HG02678 (cell line): ENCODE results near the gene CPT1C.

Experiments used
- ATAC-seq: cut with Tn5 transposase; IDR thresholded peaks from one replicate; pipeline ENCODE4 v1.9.1; 2021; ENCODE audit warnings: mild to moderate bottlenecking, moderate library complexity; ENCODE audit not compliant: unreplicated experiment

Gene CPT1C

DNA sequence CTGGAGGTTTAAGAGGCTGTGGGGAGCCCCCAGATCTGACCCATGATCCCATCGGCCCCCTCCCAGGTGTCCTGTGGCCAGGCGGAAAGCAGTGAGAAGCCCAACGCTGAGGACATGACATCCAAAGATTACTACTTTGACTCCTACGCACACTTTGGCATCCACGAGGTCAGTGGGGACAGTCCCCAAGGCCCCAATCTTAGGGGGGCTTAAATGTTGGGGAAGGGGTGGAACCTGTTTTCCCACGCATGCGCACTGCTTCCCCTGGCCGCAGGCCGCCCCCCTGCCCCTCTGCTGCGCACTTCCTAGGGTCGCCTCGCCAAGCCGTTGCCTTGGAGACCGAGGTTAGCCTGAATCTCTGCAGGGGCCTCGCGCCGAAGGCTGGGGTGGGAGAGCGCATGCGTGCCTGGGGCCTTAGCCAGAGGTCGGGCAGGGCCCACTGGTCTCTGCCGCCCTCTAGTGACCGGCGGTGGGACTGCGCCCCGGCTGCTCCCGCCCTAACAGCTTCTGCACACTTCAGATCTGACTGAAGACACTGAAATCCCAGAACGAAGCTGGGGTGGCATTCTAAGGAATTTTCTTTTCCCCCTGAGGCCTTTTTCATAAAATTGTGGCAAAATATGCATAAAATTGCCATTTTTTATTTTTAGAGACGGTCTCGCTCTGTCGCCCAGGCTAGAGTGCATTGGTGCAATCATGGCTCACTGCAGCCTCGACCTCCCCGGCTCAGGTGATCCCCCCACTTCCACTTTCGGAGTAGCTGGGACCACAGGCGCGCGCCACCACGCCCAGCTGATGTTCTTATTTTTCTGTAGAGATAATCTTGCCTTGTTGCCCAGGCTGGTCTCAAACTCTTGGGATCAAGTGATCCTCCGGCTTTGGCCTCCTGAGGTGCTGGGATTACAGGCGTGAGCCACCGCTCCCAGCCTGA lies 10.2 kb upstream of the CPT1C start:
- ATAC-seq = no peak

DNA sequence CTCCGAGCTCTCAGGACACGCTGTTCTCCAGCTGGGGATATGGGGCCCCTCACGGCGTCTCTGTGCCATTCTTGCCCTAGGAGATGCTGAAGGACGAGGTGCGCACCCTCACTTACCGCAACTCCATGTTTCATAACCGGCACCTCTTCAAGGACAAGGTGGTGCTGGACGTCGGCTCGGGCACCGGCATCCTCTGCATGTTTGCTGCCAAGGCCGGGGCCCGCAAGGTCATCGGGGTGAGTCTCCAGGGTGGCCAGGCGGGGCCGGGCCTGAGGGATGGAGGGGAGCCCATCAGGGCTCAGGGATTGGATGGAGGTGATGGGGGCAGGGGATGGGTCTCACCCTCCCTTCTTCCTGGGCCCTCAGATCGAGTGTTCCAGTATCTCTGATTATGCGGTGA lies 9.1 kb upstream of the CPT1C start:
- no peak for ATAC-seq

DNA sequence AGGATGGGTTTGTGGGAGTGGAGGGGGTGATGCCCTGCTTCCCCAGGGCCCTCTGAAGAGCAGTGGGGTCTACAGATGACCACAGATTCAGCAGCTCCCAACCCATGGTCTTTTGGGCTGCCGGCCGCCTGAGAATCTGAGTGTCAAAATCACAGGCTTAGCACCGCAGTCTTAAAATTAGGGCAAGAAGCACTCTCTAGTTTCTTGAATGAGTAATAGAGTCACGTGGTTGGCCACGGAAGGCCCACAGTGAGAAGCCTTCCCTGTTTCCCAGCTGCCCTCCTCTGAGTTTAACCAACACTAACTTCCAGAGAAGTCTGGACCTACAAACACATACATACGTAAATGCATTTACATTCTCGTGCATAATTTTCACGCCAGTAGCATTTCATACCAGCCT lies 8.6 kb upstream of the CPT1C start:
- ATAC-seq = no peak

DNA sequence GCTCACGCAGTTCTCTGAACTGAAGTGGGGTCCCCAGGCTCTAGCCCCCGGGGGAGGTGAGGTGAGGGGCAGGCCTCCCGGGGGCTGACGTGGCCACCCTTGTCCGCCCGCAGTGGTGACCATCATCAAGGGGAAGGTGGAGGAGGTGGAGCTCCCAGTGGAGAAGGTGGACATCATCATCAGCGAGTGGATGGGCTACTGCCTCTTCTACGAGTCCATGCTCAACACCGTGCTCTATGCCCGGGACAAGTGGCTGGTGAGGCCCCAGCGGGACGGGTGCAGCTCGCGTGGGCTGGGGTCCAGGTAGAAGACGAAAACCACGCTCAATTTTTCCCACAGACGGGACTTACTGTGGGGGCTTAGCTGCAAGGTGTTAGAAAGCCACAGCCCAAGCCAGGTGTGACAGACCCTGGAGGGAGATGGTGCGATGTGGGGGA lies 7.1 kb upstream of the CPT1C start:
- no peak for ATAC-seq

GRCh38 chr19:49684251-49684982 lies 6.5 kb upstream of the CPT1C start:
- no peak for ATAC-seq

DNA sequence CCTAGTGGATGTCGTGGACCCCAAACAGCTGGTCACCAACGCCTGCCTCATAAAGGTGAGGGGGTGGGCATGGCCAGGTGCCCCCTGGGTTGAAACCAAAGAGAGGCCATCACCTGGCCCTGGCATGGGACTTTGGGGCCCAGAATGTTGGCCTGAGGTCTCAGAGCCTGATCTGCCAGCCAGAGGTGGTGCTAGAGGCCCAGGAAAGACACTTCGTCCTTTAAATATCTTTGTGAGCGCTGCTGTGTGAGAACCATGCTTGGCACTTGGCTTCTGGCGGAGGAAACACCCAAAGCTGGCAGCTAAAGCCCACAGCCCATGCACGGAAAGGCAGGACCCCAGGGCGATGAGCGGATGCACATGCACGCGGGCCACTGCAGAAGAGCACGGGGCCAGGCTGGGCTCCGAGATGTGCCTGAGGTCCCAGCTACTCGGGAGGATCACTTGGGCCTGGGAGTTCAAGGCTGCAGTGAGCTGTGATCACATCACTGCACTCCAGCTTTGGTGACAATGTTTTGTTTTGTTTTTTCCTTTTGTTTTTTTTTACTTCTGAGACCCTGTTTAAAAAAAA lies 5.8 kb upstream of the CPT1C start:
- ATAC-seq = no peak

GRCh38 chr19:49685845-49686332 lies 5.0 kb upstream of the CPT1C start:
- no peak for ATAC-seq

DNA sequence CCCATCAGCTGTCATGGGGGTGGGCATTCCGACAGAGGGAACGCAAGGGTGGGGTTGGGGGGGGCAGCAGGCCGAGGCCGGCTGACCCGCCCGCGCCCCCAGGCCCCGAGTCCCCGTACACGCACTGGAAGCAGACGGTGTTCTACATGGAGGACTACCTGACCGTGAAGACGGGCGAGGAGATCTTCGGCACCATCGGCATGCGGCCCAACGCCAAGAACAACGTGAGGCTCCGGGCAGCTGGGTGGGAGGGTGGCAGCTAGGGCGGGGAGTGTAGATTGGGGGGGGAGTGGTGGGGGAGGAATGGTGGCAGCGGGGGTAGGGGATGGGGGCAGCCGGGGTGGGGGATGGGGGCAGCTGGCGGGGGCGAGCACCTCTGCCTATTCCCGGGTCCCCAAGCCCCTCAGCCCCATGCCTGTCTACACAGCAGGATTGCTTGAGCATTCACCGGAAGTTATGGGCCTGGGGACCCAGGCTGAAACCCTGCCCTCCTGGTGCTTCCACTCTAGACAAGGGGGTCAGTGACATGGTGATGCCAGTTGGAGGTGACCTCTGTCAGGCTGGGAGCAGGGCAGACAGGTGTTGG lies 4.3 kb upstream of the CPT1C start:
- ATAC-seq = no peak

GRCh38 chr19:49687150-49687549 lies 3.8 kb upstream of the CPT1C start:
- no peak for ATAC-seq

- ATAC-seq = no peak
Observed at GRCh38 chr19:49687566-49688316, 3.2 kb upstream of the CPT1C start.

- ATAC-seq = no peak
Observed at GRCh38 chr19:49688531-49689132, 2.3 kb upstream of the CPT1C start.

- no peak for ATAC-seq
Observed at GRCh38 chr19:49689133-49690078, 1.5 kb upstream of the CPT1C start, which contains the start of gene ADM5. TSS of gene ADM5 (plus strand) at chr19:49689594. CDS start at chr19:49689838, 244 bp downstream.

GRCh38 chr19:49690079-49690655 lies 749 bp upstream of the CPT1C start:
- ATAC-seq = no peak

GRCh38 chr19:49691243-49692146 lies 579 bp downstream of the CPT1C start:
- no peak for ATAC-seq

DNA sequence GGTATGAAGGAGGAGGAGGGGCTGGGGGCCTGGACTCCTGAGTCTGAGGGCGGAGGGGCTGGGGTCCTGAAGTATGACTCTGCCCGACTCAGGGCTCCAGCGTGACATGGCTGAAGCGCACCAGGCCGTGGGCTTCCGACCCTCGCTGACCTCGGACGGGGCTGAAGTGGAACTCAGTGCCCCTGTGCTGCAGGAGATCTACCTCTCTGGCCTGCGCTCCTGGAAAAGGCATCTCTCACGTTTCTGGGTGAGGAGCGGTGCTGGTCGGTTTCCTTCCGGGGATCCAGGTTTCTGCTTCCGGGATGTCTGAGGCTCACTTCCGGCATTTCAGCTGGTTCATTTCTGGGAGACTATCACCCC lies 1.2 kb downstream of the CPT1C start:
- no peak for ATAC-seq

GRCh38 chr19:49696115-49696514 lies 5.2 kb downstream of the CPT1C start:
- ATAC-seq = no peak

GRCh38 chr19:49696865-49697264 lies 5.9 kb downstream of the CPT1C start:
- no peak for ATAC-seq

DNA sequence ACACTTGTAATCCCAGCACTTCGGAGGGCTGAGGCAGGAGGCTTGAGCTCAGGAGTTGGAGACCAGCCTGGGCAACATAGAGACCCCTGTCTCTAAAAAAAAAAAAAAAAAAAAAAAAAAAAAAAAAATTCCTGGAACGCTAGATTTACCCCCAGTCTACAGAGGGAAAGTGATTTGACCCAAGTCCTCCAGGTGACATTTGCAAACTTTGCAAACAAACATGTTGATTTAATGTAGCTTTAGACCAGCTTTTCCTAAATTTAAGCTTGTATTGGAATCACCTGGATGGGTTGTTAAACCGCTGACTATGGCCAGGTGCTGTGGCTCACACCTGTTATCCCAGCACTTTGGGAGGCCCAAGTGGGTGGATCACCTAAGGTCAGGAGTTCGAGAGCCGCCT lies 8.4 kb downstream of the CPT1C start:
- ATAC-seq = no peak
